GM19193 (cell line): ENCODE data around the gene TRNAU1AP.
A peak's percentile ranks its signal among the peaks of the same experiment; 100 is the strongest.

Source experiments
- POLR2A ChIP-seq: IDR thresholded peaks from 4 replicates; pipeline ENCODE4 v1.6.1; 2011; ENCODE audit not compliant: insufficient read depth, insufficient read length; ENCODE audit errors: extremely low read depth

TRNAU1AP gene

DNA sequence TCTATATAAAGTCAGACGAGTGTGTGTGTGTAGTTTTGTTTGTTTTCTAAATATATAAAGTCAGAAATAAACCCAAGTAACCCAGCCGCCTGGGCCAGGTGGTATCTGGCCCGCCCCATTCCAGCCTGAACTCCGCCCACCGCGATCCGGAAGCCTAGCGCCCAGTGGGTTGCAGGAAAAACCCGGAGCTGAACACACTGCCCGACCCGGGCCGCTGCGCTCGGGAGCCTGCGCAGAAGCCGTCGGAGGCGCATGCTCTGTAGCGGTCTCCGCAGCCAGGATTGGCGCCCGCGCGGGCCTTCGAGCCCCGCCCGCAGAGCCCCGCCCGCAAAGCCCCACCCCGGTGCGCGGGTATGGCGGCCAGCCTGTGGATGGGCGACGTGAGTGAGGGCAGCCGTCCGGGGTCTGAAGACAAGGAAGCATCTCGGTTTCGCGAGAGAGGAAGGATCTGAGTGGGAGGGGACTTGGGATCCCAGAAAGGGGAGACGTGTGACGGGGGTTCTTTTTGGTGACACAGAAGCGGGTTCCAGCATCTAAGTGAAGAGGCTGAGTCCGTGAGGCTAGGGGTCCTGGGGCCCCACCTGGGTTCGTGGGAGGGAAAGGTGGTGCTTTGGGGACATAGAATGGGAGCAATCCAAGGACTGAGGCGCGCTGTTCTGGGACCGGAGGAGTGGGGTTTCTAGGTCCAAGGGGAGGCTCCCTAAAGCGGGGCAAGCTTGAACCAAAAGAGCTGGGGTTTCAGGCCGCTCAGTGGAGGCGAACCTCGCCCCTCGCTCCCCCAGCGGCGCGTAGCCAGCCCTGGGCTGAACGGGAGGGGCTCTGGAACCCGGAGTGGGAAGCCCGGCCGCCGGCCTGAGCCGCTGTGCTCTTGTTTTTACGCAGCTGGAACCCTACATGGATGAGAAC is at the start of gene TRNAU1AP:
TSS of gene TRNAU1AP (plus strand) at position 328 of the 906 bp plus-strand sequence. CDS start at position 354, 26 bp downstream.
- peak; percentile 69 for TF ChIP-seq POLR2A

DNA sequence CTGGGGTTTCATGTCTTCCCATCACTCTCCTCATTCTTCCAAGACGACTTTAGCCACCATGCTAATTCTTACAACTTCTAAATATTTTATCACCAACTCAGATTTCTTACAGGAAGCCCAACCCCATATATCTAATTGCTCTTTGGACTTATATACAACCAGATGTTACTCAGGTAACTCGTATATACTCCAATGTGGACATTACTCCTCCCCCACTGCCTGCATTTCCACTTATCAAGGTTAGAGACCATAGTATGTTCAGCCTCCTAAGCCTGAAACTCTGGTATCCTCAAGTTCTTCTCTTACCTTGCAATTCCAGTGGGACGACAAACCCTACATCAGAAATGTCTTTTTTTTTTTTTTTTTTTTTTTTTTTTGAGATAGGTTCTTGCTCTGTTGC is 49.8 kb upstream of the TRNAU1AP start:
- TF ChIP-seq POLR2A: no peak

DNA sequence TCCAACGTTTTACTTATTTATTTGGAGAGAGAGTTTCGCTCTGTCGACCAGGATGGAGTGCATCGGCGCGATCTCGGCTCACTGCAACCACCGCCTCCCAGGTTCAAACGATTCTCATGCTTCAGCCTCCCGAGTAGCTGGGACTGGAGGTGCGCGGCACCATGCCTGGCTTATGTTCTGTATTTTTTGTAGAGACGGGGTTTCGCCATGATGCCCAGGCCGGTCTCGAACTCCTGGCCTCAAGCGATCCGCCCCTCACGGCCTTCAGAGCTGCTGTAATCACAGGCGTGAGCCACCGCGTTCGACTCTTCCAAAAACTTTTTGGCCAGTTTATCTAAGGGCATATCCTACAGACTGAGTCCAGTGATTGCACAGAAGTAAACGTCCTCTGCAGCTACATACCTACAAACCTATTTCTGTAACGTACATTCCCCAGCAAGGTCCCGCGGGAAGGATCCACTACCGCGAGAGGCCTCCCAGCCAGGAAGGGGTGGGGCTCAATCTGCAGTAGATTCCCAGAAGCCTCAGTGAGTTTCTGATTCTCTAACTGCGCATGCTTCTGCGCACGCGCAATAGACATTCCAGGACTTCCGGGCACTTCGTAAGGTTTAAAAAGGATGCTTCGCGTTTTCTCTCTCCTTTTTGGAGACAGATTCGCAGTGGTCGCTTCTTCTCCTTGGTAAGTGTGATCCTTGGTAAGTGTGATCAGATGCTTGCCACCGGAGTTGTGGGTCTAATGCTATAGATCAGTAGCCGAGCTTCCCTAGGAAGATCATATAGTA is 47.3 kb upstream of the TRNAU1AP start, which contains the start of gene RCC1:
TSS of gene RCC1 (plus strand) at position 638 of the 782 bp plus-strand sequence. CDS start 23,824 bp downstream, outside the sequence.
- peak; percentile 98 for TF ChIP-seq POLR2A

DNA sequence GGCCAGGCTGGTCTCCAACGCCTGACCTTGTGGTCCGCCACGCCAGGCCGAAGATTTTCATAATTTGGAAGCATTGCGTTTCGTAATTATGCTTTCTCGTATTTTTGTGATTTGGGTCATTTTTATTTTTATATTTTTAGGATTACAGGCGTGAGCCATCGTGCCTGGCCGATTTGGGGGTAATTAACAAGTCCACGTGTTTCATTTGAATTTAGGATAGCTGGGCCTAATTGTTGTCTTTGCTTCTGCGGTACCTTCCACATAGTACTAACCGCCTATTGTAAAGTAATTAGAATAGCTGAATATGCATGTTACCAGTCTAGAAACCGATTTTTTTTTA is 46.0 kb upstream of the TRNAU1AP start:
- no peak for TF ChIP-seq POLR2A

DNA sequence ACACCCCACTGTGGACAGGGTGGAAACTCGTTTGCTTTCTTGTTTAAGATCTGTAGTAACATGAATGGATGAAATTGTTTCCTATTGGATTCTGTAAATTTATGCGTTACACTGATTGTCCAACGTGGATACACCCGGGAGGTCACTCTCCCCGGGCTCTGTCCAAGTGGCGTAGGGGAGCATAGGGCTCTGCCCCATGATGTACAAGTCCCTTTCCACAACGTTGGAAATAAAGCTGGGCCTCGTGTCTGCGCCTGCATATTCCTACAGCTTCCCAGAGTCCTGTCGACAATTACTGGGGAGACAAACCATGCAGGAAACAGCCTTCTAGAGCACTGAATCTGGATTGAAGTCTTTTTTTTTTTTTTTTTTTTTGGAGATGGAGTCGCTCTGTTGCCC is 45.6 kb upstream of the TRNAU1AP start:
- peak; percentile 53 for TF ChIP-seq POLR2A

DNA sequence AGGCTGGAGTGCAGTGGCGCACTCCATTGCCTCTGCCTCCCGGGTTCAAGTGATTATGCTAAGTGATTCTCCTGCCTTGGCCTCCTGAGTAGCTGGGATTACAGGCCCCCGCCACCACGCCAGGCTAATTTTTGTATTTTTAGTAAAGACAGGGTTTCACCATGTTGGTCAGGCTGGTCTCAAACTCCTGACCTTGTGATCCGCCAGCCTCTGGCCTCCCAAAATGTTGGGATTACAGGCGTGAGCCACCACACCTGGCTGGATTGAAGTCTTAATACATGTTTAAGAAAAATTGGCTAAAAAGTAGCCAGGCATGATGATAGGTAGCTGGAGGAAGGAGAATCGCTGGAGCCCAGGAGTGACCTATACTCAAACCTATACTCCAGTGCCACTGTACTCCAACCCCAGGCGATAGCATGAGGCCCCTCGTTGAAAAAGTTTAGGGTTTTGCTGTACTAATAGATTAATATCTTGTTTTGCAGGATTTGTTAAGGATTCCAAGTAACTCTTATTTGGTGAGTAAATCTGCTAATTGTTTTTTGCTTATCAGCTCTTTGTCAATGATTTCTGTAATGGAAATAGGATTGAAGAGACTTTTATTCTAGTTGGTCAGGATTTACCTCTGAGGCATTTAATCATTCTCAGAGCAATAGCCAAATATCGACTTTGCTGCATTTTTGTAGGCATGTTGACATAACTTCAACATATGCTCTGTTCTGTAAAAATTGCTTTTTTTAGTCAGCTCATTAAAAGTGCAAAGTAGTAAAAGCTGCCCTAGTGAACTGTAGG is 45.0 kb upstream of the TRNAU1AP start:
- peak; percentile 23 for TF ChIP-seq POLR2A

DNA sequence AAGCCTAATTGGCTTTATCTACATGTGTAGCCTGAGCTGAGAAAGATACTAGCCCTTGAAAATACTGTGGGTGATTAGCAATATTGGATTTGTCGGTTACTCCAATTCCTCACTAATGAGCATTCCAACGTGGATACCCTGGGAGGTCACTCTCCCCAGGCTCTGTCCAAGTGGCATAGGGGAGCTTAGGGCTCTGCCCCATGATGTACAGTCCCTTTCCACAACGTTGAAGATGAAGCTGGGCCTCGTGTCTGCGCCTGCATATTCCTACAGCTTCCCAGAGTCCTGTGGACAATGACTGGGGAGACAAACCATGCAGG is 44.5 kb upstream of the TRNAU1AP start:
- peak; percentile 66 for TF ChIP-seq POLR2A

DNA sequence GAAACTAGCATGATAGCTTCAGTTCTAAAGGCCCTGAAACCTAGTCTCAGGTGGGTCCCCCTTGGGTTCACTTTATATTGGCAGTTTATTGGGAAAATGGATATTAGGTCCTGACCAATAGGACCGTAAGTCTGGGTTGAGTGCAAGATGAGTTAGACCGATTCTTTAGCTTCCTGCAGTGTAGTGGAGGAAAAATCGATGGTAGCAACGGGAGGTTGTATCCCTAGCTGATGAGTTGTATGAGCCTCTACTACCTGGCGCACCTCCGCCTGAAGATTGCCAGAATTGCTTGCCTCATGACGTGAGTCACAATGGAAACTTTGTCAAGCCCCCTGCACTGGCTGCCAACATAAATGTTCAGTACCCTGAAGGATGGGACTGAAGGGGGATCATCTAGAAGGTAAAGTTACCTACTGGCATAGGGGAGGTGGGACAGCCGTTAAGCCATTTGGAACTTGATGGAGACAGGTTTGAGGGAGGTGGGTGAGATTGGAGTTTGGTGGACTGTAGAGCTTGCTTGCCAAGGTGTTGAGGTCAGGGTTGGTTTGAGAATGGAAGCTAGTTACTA is 43.1 kb upstream of the TRNAU1AP start:
- no peak for TF ChIP-seq POLR2A

DNA sequence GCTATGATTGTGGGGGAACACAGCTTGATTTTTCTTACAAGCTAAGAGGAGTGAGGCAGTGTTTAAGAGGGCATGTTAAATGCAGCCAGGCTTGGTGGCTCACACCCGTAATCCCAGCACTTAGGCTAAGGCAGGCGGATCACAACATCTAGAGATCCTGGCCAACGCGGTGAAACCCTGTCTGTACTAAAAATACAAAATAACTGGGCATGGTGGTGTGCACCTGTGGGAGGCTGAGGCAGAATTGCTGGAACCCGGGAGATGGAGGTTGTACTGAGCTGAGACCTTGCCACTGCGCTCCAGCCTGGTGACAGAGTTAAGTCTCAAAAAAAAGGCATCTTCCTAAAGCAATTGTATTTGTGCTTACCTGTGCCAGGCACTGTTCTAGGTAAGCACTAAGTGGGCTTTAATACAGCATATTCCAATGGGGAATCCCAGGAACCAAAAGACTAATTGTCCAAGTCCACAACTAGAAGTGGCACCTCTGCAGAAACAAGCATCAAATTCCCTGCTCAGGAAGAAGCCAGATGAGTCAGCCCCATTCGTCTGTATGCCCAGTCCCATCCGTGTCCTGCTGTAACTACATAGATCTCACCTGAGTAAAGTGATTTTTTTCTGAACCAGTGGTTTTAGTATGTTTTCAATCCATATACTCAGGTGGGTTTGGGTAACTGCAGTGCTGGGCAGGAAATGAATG is 42.5 kb upstream of the TRNAU1AP start:
- TF ChIP-seq POLR2A: peak; percentile 89

DNA sequence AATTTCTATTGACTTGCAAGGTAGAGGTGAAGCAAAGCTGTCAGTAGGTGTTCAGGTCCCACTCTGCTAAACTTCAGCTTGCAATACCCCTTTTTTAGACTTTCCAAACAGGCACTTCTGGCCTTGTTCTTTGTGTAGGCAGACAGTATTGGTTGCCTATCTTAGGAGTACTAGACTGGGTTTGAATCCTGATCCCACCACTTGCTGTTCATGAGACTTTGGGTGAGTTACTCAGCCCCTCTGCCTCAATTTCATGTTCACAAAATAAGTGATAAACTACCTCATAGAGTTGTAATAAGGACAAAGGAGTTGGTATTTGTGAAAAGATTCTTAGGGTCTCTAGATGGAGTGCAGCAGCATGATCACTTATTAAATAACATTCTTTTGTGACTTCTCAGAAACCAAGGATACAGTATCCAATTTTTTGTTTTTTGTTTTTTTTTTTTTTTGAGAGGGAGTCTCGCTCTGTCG is 41.9 kb upstream of the TRNAU1AP start:
- TF ChIP-seq POLR2A: peak; percentile 3

DNA sequence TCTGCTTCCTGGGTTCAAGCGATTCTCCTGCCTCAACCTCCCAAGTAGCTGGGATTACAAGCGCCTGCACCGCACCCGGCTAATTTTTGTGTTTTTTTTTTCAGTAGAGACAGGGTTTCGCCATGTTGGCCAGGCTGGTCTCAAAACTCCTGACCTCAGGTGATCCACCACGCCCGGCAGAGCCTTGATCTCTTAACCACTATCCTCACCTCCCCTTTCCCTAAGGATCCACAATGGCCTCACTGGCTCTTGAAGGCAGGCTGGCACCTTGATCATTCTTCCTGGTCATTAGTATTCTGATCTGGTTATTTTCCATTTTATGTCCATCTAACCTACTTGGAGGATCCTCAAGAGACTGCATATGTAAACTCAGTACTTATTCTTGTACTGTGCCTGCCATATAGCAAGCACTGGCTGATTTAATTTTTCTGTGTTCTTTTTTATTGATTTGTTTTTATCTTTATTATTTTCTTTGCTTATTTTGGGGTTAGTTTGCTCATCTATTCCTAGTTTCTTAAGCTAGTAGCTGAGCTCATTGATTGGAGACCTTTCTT is 40.8 kb upstream of the TRNAU1AP start:
- peak; percentile 64 for TF ChIP-seq POLR2A

DNA sequence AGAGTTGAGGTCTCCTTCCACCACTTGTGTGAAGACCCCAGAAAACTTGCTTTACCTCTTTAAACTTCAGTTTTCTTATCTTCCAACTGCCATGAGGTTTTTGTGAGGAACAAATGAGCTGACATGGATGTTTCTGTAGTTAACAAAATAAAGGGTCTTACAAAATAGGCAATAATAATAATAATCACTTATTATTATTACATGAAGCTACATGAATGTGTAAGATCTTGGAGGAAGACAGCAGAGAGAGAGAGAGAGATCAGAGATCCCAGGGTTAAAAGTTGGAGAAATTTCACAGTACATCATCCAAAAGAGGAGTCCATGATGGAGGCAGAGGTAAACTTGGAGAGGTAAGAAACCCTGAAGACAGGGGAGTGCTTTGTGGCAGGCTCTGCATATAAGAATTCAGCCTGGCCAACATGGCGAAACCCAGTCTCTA is 36.3 kb upstream of the TRNAU1AP start:
- TF ChIP-seq POLR2A: no peak

DNA sequence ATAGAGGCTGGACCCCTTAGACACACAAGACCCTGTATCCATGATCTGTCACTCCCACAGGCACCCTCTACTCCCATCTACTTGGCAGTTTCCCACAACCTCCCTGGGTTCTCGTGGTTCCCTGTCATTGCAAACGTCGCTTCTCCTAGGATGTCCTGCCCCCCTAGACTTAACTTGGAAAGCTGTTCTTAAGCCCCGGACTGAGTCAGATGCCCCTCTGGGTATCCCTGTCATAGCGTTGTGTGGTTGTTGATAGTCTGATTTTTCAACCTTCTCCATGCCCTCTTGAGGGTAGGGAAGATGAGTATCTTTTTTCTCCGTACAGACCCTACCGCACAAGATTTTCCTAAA is 35.3 kb upstream of the TRNAU1AP start:
- TF ChIP-seq POLR2A: no peak
